Endothelial cell of umbilical vein (primary cell): ENCODE measurements around the gene XXYLT1. TPM values are rescaled to one million over a fixed set of nuclear protein-coding genes. Genes with fewer than 3 reads are reported as not detected.

Experiments used
- BruUV-seq: library from RNA; stranded (reverse); fragments of 400-500 nt; replicated peaks from 2 replicates; lab custom pipeline; 2021; lab: Mats Ljungman, UMichigan
- CTCF ChIA-PET: fragments of 300-600, 350-600 bp; sonication (Branson Sonifier 250); formaldehyde crosslinking; loops from one replicate; lab custom pipeline; 2021; ENCODE audit warnings: antibody characterized with exemption, inconsistent platforms; lab: Charles Lee
- POLR2A ChIA-PET: fragments of 300-600, 350-600 bp; sonication (Branson Sonifier 250); formaldehyde crosslinking; loops from one replicate; lab custom pipeline; 2021; ENCODE audit warnings: antibody characterized with exemption, inconsistent platforms; lab: Charles Lee
- DNase-seq: peaks from one replicate; pipeline ENCODE4 v3.0.0-alpha.2; 2011; ENCODE audit warnings: low read depth, low spot score
- FAIRE-seq: peaks from 2 replicates; lab custom pipeline; 2011; peaks lifted over from hg19 to GRCh38; lab: Jason Lieb, UNC
- H2AFZ ChIP-seq: 2 replicates; pipeline ENCODE4 v1.6.0; 2012; ENCODE audit warnings: low read depth, low read length, control low read depth, inconsistent platforms
- H3K27ac ChIP-seq: 2 replicates; pipeline ENCODE4 v1.5.1; 2011; ENCODE audit warnings: low read depth, mild to moderate bottlenecking, control low read depth, low read length, moderate library complexity; ENCODE audit not compliant: insufficient read depth
- H3K27me3 ChIP-seq, 2 experiments: 2 replicates each; pipeline versions ENCODE4 v1.6.0 to v1.6.1; 2011; ENCODE audit warnings: low read length in 2 of 2, mixed read lengths in 1 of 2; ENCODE audit not compliant: control insufficient read depth in 2 of 2, insufficient read depth in 2 of 2
- H3K36me3 ChIP-seq, 2 experiments: 2 replicates in 1 of 2; 3 replicates in 1 of 2; pipeline ENCODE4 v1.5.1; 2011; ENCODE audit warnings: low read length in 2 of 2, mild to moderate bottlenecking in 1 of 2, moderate library complexity in 1 of 2; ENCODE audit not compliant: control insufficient read depth in 2 of 2, insufficient read depth in 2 of 2; ENCODE audit errors: extremely low read depth in 1 of 2
- H3K4me1 ChIP-seq: 3 replicates; pipeline ENCODE4 v1.5.1; 2011; ENCODE audit warnings: mild to moderate bottlenecking, low read length; ENCODE audit not compliant: control insufficient read depth, insufficient read depth; ENCODE audit errors: extremely low read depth
- H3K4me2 ChIP-seq: 2 replicates; pipeline ENCODE4 v1.6.1; 2011; ENCODE audit warnings: low read length, control low read depth, mixed read lengths; ENCODE audit not compliant: insufficient read depth
- H3K4me3 ChIP-seq, 3 experiments: fragments of 200-600 bp in 1 of 3; sonication (generic), shearing (Covaris generic) in 1 of 3; replicated peaks in 1 of 3; 2 replicates each; pipeline ENCODE4 v1.5.1; 2011 to 2016; ENCODE audit warnings: control low read depth in 3 of 3, low read length in 3 of 3, mild to moderate bottlenecking in 2 of 3, inconsistent platforms in 1 of 3, low read depth in 1 of 3, moderate library complexity in 1 of 3; ENCODE audit not compliant: insufficient read depth in 1 of 3
- H3K79me2 ChIP-seq: 2 replicates; pipeline ENCODE4 v1.6.0; 2012; ENCODE audit warnings: low read length, inconsistent platforms; ENCODE audit not compliant: control insufficient read depth, insufficient read depth
- H3K9ac ChIP-seq: replicated peaks from 2 replicates; pipeline ENCODE3; 2011; ENCODE audit warnings: low read length, control low read depth; ENCODE audit not compliant: insufficient read depth; ENCODE audit errors: extremely low read depth
- H3K9me1 ChIP-seq: replicated peaks from 3 replicates; pipeline ENCODE4 v1.6.0; 2011; ENCODE audit warnings: mild to moderate bottlenecking, low read length; ENCODE audit not compliant: control insufficient read depth, insufficient read depth; ENCODE audit errors: extremely low read depth
- H3K9me3 ChIP-seq: replicated peaks from 2 replicates; pipeline ENCODE4 v1.5.1; 2012; ENCODE audit warnings: low read length, inconsistent platforms; ENCODE audit not compliant: control insufficient read depth, insufficient read depth
- H4K20me1 ChIP-seq: replicated peaks from 2 replicates; pipeline ENCODE3; 2011; ENCODE audit warnings: mild to moderate bottlenecking, low read length; ENCODE audit not compliant: control insufficient read depth, insufficient read depth; ENCODE audit errors: extremely low read depth
- EZH2 ChIP-seq: IDR thresholded peaks from 2 replicates; pipeline ENCODE4 v1.6.1; 2012; ENCODE audit warnings: borderline replicate concordance, low read depth, mild to moderate bottlenecking, moderate library complexity, low read length, inconsistent platforms; ENCODE audit not compliant: severe bottlenecking
- FOS ChIP-seq: IDR thresholded peaks from 2 replicates; pipeline ENCODE4 v1.6.1; 2011; ENCODE audit warnings: mild to moderate bottlenecking, low read length, moderate library complexity, borderline replicate concordance; ENCODE audit not compliant: insufficient read depth
- GATA2 ChIP-seq: IDR thresholded peaks from 2 replicates; pipeline ENCODE4 v1.7.0; 2011; ENCODE audit warnings: low read depth, mild to moderate bottlenecking, moderate library complexity, mixed read lengths, low read length; ENCODE audit not compliant: insufficient read length, insufficient read depth
- JUN ChIP-seq: IDR thresholded peaks from 2 replicates; pipeline ENCODE4 v1.6.1; 2011; ENCODE audit warnings: borderline replicate concordance, low read depth; ENCODE audit not compliant: insufficient read length, insufficient read depth
- MYC ChIP-seq: IDR thresholded peaks from one replicate; pipeline ENCODE4 v1.6.1; 2011; ENCODE audit warnings: mild to moderate bottlenecking, low read depth, low read length
- POLR2A ChIP-seq: IDR thresholded peaks from 2 replicates; pipeline ENCODE4 v1.6.1; 2012; ENCODE audit warnings: low read depth, mild to moderate bottlenecking, control low read depth, low read length
- POLR2AphosphoS5 ChIP-seq: IDR thresholded peaks from 2 replicates; pipeline ENCODE4 v1.6.1; 2012; ENCODE audit warnings: low read depth, mild to moderate bottlenecking, control low read depth, low read length, moderate library complexity; ENCODE audit not compliant: insufficient read depth
- dilution Hi-C: fragments of 300-500 bp; cut with MboI; formaldehyde crosslinking; loops from one replicate; pipeline ENCODE4 v1.15.0; 2019; ENCODE audit warnings: low sequenced_read_pairs; ENCODE audit not compliant: extremely low pct_ligation_motif_present
- intact Hi-C: fragments of 100-400 bp; cut with micrococcal nuclease; formaldehyde crosslinking; loops from one replicate; pipeline ENCODE4 v1.10.0; 2022
- polyA plus RNA-seq, 4 experiments: library from polyadenylated mRNA; depleted of rRNA in 3 of 4; stranded (reverse) in 3 of 4; unstranded in 1 of 4; fragments of >200 nt; gene quantifications; 2 replicates each; pipeline versions ENCODE4 v1.2.1 to v1.2.3, GENCODE V29; 2011 to 2012; ENCODE audit warnings: missing spikeins in 1 of 4
- total RNA-seq: library from RNA; stranded (reverse); gene quantifications from 2 replicates; pipeline ENCODE4 v1.2.3, GENCODE V29; 2021
- TF ChIP-seq, protein P1 (sequence below): IDR thresholded peaks from 2 replicates; pipeline ENCODE4 v1.6.1; 2011; ENCODE audit not compliant: insufficient read depth, insufficient read length
- TF ChIP-seq, protein P2 (sequence below), 2 donors: IDR thresholded peaks; 1 replicate in 1 of 2; 2 replicates in 1 of 2; pipeline ENCODE4 v1.5.1; 2011; ENCODE audit warnings: low read length in 2 of 2, mild to moderate bottlenecking in 2 of 2, moderate library complexity in 2 of 2, control low read depth in 1 of 2, inconsistent platforms in 1 of 2, low read depth in 1 of 2; ENCODE audit not compliant: insufficient read depth in 1 of 2; ENCODE audit errors: extremely low read depth in 1 of 2

The XXYLT1 gene
- total and polyA plus RNA-seq, 2 donors (not counting 3 experiments of a cell fraction or from before 2014, with no cell fraction given), result 54.4 to 78.1 TPM

DNA sequence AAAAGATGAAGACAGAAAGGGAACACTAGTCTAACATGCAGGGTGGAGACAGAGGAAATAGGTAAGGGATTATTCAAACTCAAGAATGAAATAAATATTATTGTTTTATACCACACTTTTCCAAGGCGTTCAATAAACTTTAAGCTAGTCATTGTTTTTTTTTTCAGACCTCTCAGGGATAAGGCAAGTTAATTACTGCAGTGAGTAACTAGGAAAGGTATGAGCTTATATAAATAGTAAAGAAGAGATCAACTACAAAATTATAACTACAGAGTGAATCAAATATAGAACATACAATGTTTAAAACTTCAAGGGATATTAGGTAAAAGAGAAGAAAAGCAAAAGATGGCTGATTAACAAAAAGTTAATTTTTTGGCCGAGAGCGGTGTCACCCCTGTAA lies 31.5 kb upstream of the XXYLT1 start:
- DNase-seq (no peak), FAIRE-seq (no peak)
- CTCF ChIA-PET, result interaction anchor here (0.8 to 2.0 kb wide), 5 partner anchors 10 to 31 kb away, joined by 3 to 9 read pairs (median 3); partner anchors contain the start of gene XXYLT1

DNA sequence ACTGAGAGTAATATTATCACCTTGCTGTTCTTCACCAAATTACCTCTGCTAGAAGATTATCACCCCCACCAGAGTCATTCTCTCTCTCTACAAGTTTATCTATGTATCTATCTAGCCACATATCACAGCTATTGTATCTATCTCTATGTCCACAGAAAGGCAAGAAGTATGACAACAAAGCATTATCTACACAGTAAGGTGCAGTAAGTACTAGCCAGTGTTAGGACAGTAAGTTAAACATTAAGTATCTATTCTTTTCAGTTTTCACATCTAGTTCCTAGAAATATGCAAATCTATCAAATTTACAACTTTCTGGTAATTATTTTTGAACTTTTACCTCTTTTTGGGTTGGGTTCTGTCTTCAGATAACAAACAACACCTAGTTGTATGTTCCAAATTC lies 26.5 kb upstream of the XXYLT1 start:
- Histone ChIP-seq H3K9me3 (no peaks in the 10 kb centered on the region), H3K79me2 (no peaks in the 10 kb centered on the region), H3K9me1 (no peaks in the 10 kb centered on the region), H3K4me3 (no peak overlapping the region), H3K4me2 (no peak overlapping the region), H3K27ac (no peak overlapping the region), H3K27me3 (no peaks in the 10 kb centered on the region), H3K4me1 (peaks cover 3% of the 10 kb centered on the region), H3K36me3 (peaks cover 0 to 2% of the 10 kb centered on the region in 2 experiments), H3K9ac (no peak overlapping the region), H4K20me1 (no peaks in the 10 kb centered on the region), H2AFZ (no peak overlapping the region)
- BruUV-seq, result no TSS peak
- intact Hi-C loops (no loop called here), dilution Hi-C loops (no loop called here)
- TF ChIP-seq EZH2 (no peak), GATA2 (no peak), POLR2AphosphoS5 (no peak), POLR2A (no peak), JUN (no peak), MYC (no peak), FOS (no peak)
- TF ChIP-seq, protein P1, sequence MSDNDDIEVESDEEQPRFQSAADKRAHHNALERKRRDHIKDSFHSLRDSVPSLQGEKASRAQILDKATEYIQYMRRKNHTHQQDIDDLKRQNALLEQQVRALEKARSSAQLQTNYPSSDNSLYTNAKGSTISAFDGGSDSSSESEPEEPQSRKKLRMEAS, result no peak
- TF ChIP-seq, protein P2, sequence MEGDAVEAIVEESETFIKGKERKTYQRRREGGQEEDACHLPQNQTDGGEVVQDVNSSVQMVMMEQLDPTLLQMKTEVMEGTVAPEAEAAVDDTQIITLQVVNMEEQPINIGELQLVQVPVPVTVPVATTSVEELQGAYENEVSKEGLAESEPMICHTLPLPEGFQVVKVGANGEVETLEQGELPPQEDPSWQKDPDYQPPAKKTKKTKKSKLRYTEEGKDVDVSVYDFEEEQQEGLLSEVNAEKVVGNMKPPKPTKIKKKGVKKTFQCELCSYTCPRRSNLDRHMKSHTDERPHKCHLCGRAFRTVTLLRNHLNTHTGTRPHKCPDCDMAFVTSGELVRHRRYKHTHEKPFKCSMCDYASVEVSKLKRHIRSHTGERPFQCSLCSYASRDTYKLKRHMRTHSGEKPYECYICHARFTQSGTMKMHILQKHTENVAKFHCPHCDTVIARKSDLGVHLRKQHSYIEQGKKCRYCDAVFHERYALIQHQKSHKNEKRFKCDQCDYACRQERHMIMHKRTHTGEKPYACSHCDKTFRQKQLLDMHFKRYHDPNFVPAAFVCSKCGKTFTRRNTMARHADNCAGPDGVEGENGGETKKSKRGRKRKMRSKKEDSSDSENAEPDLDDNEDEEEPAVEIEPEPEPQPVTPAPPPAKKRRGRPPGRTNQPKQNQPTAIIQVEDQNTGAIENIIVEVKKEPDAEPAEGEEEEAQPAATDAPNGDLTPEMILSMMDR (IDR thresholded peaks at IDR 0.05; ENCODE audit: extremely low read depth in 1 of 2, insufficient read depth in 1 of 2, low read depth in 1 of 2, low read length in 2 of 2), result no peak
- no peak for DNase-seq
- ChIA-PET CTCF (interaction anchor here (0.9 to 1.1 kb wide), 2 partner anchors 11 to 19 kb away, joined by 3 read pairs; no protein-coding TSS in a partner anchor), POLR2A (no interaction called here)
- no peak for FAIRE-seq

More for the DNA sequence above, 31.5 kb upstream of the XXYLT1 start:
- no TSS peak for BruUV-seq
- Histone ChIP-seq H3K4me1 (peaks cover 4% of the 10 kb centered on the region), H3K4me3 (no peak overlapping the region), H3K9me1 (no peaks in the 10 kb centered on the region), H3K4me2 (peak overlapping the region; percentile 28), H3K36me3 (peaks cover 0 to 3% of the 10 kb centered on the region in 2 experiments), H3K27ac (no peak overlapping the region), H2AFZ (no peak overlapping the region), H3K79me2 (no peaks in the 10 kb centered on the region), H3K9me3 (no peaks in the 10 kb centered on the region), H4K20me1 (no peaks in the 10 kb centered on the region), H3K9ac (no peak overlapping the region), H3K27me3 (no peaks in the 10 kb centered on the region)
- POLR2A ChIA-PET, result interaction anchor here (0.7 kb wide), 1 partner anchor 10 kb away, joined by 3 read pairs; no protein-coding TSS in a partner anchor
- dilution Hi-C loops (no loop called here), intact Hi-C loops (no loop called here)
- TF ChIP-seq FOS, result peak; percentile 8
- no peak for TF ChIP-seq POLR2A
- no peak for TF ChIP-seq EZH2
- TF ChIP-seq POLR2AphosphoS5, result no peak
- TF ChIP-seq MYC, result no peak
- TF ChIP-seq GATA2, result no peak
